K562 (cell line): ENCODE measurements around the gene BGN. TPM values are rescaled to one million over a fixed set of nuclear protein-coding genes. Genes with fewer than 3 reads are reported as not detected.

Experiments
- ATAC-seq: fragments of 200-7000 bp; cut with Tn5 transposase; 3 replicates; pipeline ENCODE4 v1.9.1; 2020; ENCODE audit warnings: moderate library complexity
- BruUV-seq: library from RNA; stranded (reverse); fragments of 400-500 nt; replicated peaks from 2 replicates; lab custom pipeline; 2021; lab: Mats Ljungman, UMichigan
- CTCF ChIA-PET: fragments of 300-600 bp; formaldehyde crosslinking; extraction: SDS; loops from one replicate; lab custom pipeline; 2021; ENCODE audit warnings: low intra/inter-chr PET ratio; lab: Yijun Ruan, JAX
- POLR2A ChIA-PET: fragments of 300-600, 350-650 bp; sonication (Branson Sonifier 250); formaldehyde crosslinking; extraction: SDS; loops from one replicate; lab custom pipeline; 2021; ENCODE audit warnings: antibody characterized with exemption, inconsistent platforms; lab: Yijun Ruan, JAX
- DNase-seq, 4 experiments: peaks; one replicate each; pipeline versions ENCODE4 v3.0.0 to v3.0.0-alpha.2; 2011 to 2018; ENCODE audit warnings: low spot score in 3 of 4, mixed read lengths in 3 of 4; ENCODE audit errors: extremely low read depth in 1 of 4
- FAIRE-seq: peaks from 2 replicates; lab custom pipeline; 2011; peaks lifted over from hg19 to GRCh38; lab: Jason Lieb, UNC
- H2AFZ ChIP-seq: 2 replicates; pipeline ENCODE4 v1.6.0; 2011; ENCODE audit warnings: low read depth, low read length, control low read depth, inconsistent platforms
- H3K27ac ChIP-seq: fragments of 200-600 bp; 3 replicates; pipeline ENCODE4 v1.8.0; 2011; ENCODE audit warnings: low read depth, mild to moderate bottlenecking, control low read depth, inconsistent platforms, low read length, moderate library complexity, mixed read lengths; ENCODE audit errors: extremely low read depth
- H3K27me3 ChIP-seq, 2 experiments: fragments of 300-600 bp in 1 of 2; 2 replicates in 1 of 2; 3 replicates in 1 of 2; pipeline versions ENCODE4 v1.6.0 to v1.8.0; 2011; ENCODE audit warnings: inconsistent platforms in 2 of 2, low read length in 2 of 2, mild to moderate bottlenecking in 1 of 2, mixed read lengths in 1 of 2, moderate library complexity in 1 of 2; ENCODE audit not compliant: control insufficient read depth in 2 of 2, insufficient read depth in 2 of 2
- H3K36me3 ChIP-seq: fragments of 300-600 bp; 3 replicates; pipeline ENCODE4 v1.8.0; 2011; ENCODE audit warnings: mild to moderate bottlenecking, low read length, inconsistent platforms; ENCODE audit not compliant: control insufficient read depth, insufficient read depth
- H3K4me1 ChIP-seq, 2 experiments: fragments of 200-600 bp in 1 of 2; replicated peaks in 1 of 2; 2 replicates in 1 of 2; 3 replicates in 1 of 2; pipeline versions ENCODE4 v1.5.1 to v1.8.0; 2011; ENCODE audit warnings: inconsistent platforms in 2 of 2, low read length in 2 of 2, mild to moderate bottlenecking in 1 of 2, mixed read lengths in 1 of 2, moderate library complexity in 1 of 2; ENCODE audit not compliant: control insufficient read depth in 2 of 2, insufficient read depth in 2 of 2
- H3K4me2 ChIP-seq: 2 replicates; pipeline ENCODE4 v1.6.1; 2011; ENCODE audit warnings: low read length, control low read depth, inconsistent platforms, mixed read lengths; ENCODE audit not compliant: insufficient read depth
- H3K4me3 ChIP-seq: fragments of 200-600 bp; sonication (generic), shearing (Covaris generic); 2 replicates; pipeline ENCODE4 v1.5.1; 2016; ENCODE audit warnings: control low read depth, inconsistent platforms
- H3K79me2 ChIP-seq: fragments of 200-600 bp; 3 replicates; pipeline ENCODE4 v1.8.0; 2011; ENCODE audit warnings: low read length, inconsistent platforms; ENCODE audit not compliant: control insufficient read depth, insufficient read depth
- H3K9ac ChIP-seq, 2 experiments: 2 replicates each; pipeline versions ENCODE4 v1.6.0 to v1.6.1; 2011; ENCODE audit warnings: low read depth in 2 of 2, low read length in 2 of 2, control low read depth in 1 of 2, inconsistent platforms in 1 of 2, mild to moderate bottlenecking in 1 of 2, mixed read lengths in 1 of 2; ENCODE audit not compliant: insufficient read depth in 1 of 2
- H3K9me1 ChIP-seq: one replicate; pipeline ENCODE4 v1.6.0; 2011; ENCODE audit warnings: inconsistent platforms, mild to moderate bottlenecking, low read length, moderate library complexity; ENCODE audit not compliant: control insufficient read depth, insufficient read depth
- H3K9me3 ChIP-seq: replicated peaks from 2 replicates; pipeline ENCODE4 v1.5.1; 2011; ENCODE audit warnings: low read depth, low read length, inconsistent platforms; ENCODE audit not compliant: control insufficient read depth, insufficient read depth
- H4K20me1 ChIP-seq: replicated peaks from 2 replicates; pipeline ENCODE4 v1.6.1; 2011; ENCODE audit warnings: low read length, inconsistent platforms, mixed read lengths; ENCODE audit not compliant: control insufficient read depth, insufficient read depth
- DMBX1 ChIP-seq: fragments of 250-450 bp; sonication (Bioruptor Pico); IDR thresholded peaks from 2 replicates; pipeline ENCODE4 v1.8.0; 2022; ENCODE audit warnings: inconsistent platforms, mild to moderate bottlenecking, moderate library complexity, borderline replicate concordance
- ETS2 ChIP-seq: IDR thresholded peaks from 2 replicates; pipeline ENCODE4 v1.6.1; 2016; ENCODE audit warnings: borderline replicate concordance, missing genetic modification characterization, mild to moderate bottlenecking, moderate library complexity, missing compliant biosample characterization; ENCODE audit not compliant: poor library complexity, severe bottlenecking
- FIP1L1 ChIP-seq: fragments of 200-400 bp; formaldehyde crosslinking; IDR thresholded peaks from 2 replicates; pipeline ENCODE4 v1.6.1; 2018; ENCODE audit warnings: mild to moderate bottlenecking, low read depth, low read length; ENCODE audit not compliant: poor library complexity, severe bottlenecking
- JUND ChIP-seq, 2 experiments: IDR thresholded peaks; 2 replicates in 1 of 2; 3 replicates in 1 of 2; pipeline ENCODE4 v1.6.1; 2011; ENCODE audit warnings: borderline replicate concordance in 2 of 2, low read depth in 2 of 2, low read length in 2 of 2, improper control_type of control experiment in 1 of 2, missing biosample characterization in 1 of 2, missing genetic modification characterization in 1 of 2, missing genetic modification reagents in 1 of 2
- KDM1A ChIP-seq, 2 experiments: fragments of 450-650 bp; IDR thresholded peaks; 2 replicates each; pipeline ENCODE4 v1.6.1; 2016; ENCODE audit warnings: mild to moderate bottlenecking in 2 of 2
- MCM5 ChIP-seq: fragments of 450-650 bp; IDR thresholded peaks from 2 replicates; pipeline ENCODE4 v1.6.1; 2016; ENCODE audit warnings: low read depth
- MXI1 ChIP-seq: IDR thresholded peaks from 2 replicates; pipeline ENCODE4 v1.6.1; 2011; ENCODE audit warnings: low read depth, mild to moderate bottlenecking, improper control_type of control experiment, low read length
- MYNN ChIP-seq, 2 experiments: sonication (generic); formaldehyde crosslinking in 1 of 2; IDR thresholded peaks; 2 replicates each; pipeline versions ENCODE4 v1.5.0 to v1.6.1; 2016 to 2020; ENCODE audit warnings: antibody characterized with exemption in 1 of 2, missing genetic modification reagents in 1 of 2
- NR4A1 ChIP-seq, 2 experiments: fragments of 250-450 bp in 1 of 2; fragments of 450-650 bp in 1 of 2; sonication (Bioruptor Pico) in 1 of 2; IDR thresholded peaks; 2 replicates each; pipeline versions ENCODE4 v1.4.0 to v1.6.1; 2016 to 2020; ENCODE audit warnings: mild to moderate bottlenecking in 2 of 2, missing compliant biosample characterization in 1 of 2, missing genetic modification characterization in 1 of 2, moderate library complexity in 1 of 2
- RB1 ChIP-seq: fragments of 450-650 bp; IDR thresholded peaks from 2 replicates; pipeline ENCODE4 v1.6.1; 2017; ENCODE audit warnings: low read depth, mild to moderate bottlenecking
- SMARCA4 ChIP-seq: fragments of 450-650 bp; IDR thresholded peaks from 2 replicates; pipeline ENCODE4 v1.6.1; 2016
- SMARCE1 ChIP-seq: fragments of 450-650 bp; IDR thresholded peaks from 2 replicates; pipeline ENCODE4 v1.7.1; 2016; ENCODE audit warnings: mild to moderate bottlenecking
- WGBS: fragments of 100-300 bp; shearing (Covaris generic); methylation state at CpG from one replicate; pipeline ENCODE4 v1.1.6; 2016; ENCODE audit warnings: low coverage, mixed read lengths; ENCODE audit not compliant: insufficient coverage; ENCODE audit errors: missing lambda C conversion rate; 5-methylcytosine and 5-hydroxymethylcytosine counted together
- in situ Hi-C: fragments of 300-500 bp; cut with MboI; formaldehyde crosslinking; loops from 4 replicates; pipeline ENCODE4 v1.15.0; 2018; ENCODE audit warnings: inconsistent platforms, mixed read lengths
- intact Hi-C: fragments of 100-400 bp; cut with micrococcal nuclease; formaldehyde crosslinking; loops from 2 replicates; pipeline ENCODE4 v1.14.2; 2022
- polyA plus RNA-seq, 8 experiments: library from polyadenylated mRNA; depleted of rRNA in 4 of 8; stranded (reverse) in 5 of 8; unstranded in 3 of 8; fragments of >200 nt; fragmentation: Nextera tagmentation in 2 of 8; fragmentation: Illumina TruSeq in 1 of 8; extraction: Ambion mirVana in 2 of 8; extraction: Trizol in 1 of 8; gene quantifications; 2 replicates each; pipeline versions ENCODE4 v1.2.1 to v1.2.3, GENCODE V29; 2011 to 2014; ENCODE audit warnings: inconsistent platforms in 1 of 8, missing spikeins in 1 of 8
- total RNA-seq, 7 experiments: library from RNA; depleted of rRNA in 6 of 7; stranded (reverse); fragments of >200 nt in 6 of 7; fragmentation: Illumina TruSeq in 2 of 7; extraction: Trizol in 2 of 7; gene quantifications; 2 replicates each; pipeline versions ENCODE4 v1.2.1 to v1.2.3, GENCODE V29; 2011 to 2021; ENCODE audit warnings: low replicate concordance in 1 of 7
- TF ChIP-seq, protein P1 (sequence below): fragments of 450-650 bp; IDR thresholded peaks from 2 replicates; pipeline ENCODE4 v1.6.1; 2016; ENCODE audit warnings: low read depth, mild to moderate bottlenecking, moderate library complexity
- TF ChIP-seq, protein P2 (sequence below): fragments of 450-650 bp; IDR thresholded peaks from 2 replicates; pipeline ENCODE4 v1.6.1; 2016; ENCODE audit warnings: borderline replicate concordance
- TF ChIP-seq, protein P3 (sequence below): fragments of 200-800 bp; sonication (Bioruptor generic); IDR thresholded peaks from 2 replicates; pipeline ENCODE4 v1.6.1; 2016; ENCODE audit warnings: missing genetic modification characterization, missing compliant biosample characterization

Gene BGN
- total and polyA plus RNA-seq, 9 of the 15 experiments (the other 6 are each of a cell fraction or from before 2014, with no cell fraction given), result 0.11 TPM; not detected in 8

DNA sequence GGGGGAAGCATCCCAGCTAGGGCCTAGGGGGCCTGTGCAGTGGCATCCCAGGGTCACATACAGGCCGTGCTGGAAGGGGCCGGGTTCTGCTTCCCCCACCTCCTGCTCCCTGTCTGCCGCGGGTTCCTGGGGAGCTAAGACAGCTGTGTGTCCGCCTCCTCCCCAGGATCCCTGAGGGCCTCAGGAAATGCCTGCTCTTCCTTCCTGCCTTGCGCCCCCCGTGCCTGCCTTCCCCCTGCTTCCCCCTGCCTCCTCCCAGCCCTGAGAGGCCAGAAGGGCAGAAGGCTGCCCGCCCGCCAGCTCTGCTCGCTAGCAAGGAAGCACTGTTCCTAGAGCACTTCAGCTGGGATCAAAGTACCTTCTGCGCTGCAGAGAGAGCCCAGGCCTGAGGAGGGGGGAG is 2.9 kb upstream of the BGN start:
- 17% methylated on average over 6 of the region's 11 CpGs for WGBS
- H3K27me3 ChIP-seq, result peaks cover 2 to 35% of the 10 kb centered on the region in 2 experiments; a peak in 4 of 5 replicates
- no peaks in the 10 kb centered on the region for H3K9me3 ChIP-seq
- ATAC-seq, result no peak
- H2AFZ ChIP-seq, result no peak overlapping the region
- H3K4me3 ChIP-seq, result no peak overlapping the region
- ChIA-PET POLR2A (no interaction called here), CTCF (no interaction called here)
- no peak overlapping the region for H3K9ac ChIP-seq
- H3K4me1 ChIP-seq, result peaks cover 0 to 43% of the 10 kb centered on the region in 2 experiments; a peak in 2 of 5 replicates
- no peak for DNase-seq
- FAIRE-seq, result no peak
- in situ Hi-C loops, result no loop called here
- intact Hi-C loops, result no loop called here
- no peaks in the 10 kb centered on the region for H3K36me3 ChIP-seq
- no peaks in the 10 kb centered on the region for H4K20me1 ChIP-seq
- H3K4me2 ChIP-seq, result no peak overlapping the region
- H3K79me2 ChIP-seq, result no peaks in the 10 kb centered on the region
- H3K27ac ChIP-seq, result no peak overlapping the region
- BruUV-seq, result no TSS peak
- no peaks in the 10 kb centered on the region for H3K9me1 ChIP-seq
- TF ChIP-seq, protein P1, sequence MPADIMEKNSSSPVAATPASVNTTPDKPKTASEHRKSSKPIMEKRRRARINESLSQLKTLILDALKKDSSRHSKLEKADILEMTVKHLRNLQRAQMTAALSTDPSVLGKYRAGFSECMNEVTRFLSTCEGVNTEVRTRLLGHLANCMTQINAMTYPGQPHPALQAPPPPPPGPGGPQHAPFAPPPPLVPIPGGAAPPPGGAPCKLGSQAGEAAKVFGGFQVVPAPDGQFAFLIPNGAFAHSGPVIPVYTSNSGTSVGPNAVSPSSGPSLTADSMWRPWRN, result no peak
- TF ChIP-seq ETS2 (no peak), SMARCA4 (no peak), DMBX1 (CRISPR knock-in tag) (no peak), MCM5 (no peak), FIP1L1 (no peak), KDM1A (IDR thresholded peaks at IDR 0.05) (no peak), JUND (IDR thresholded peaks at IDR 0.05; ENCODE audit: borderline replicate concordance, low read depth, low read length) (no peak), JUND (tag; IDR thresholded peaks at IDR 0.05; ENCODE audit: borderline replicate concordance, low read depth, low read length) (no peak), MYNN (IDR thresholded peaks at IDR 0.05) (no peak), MYNN (CRISPR knock-in tag; IDR thresholded peaks at IDR 0.05) (no peak), RB1 (no peak), SMARCE1 (no peak), MXI1 (no peak), NR4A1 (CRISPR knock-in tag; IDR thresholded peaks at IDR 0.05) (no peak), NR4A1 (tag; IDR thresholded peaks at IDR 0.05) (no peak)
- TF ChIP-seq, protein P2, sequence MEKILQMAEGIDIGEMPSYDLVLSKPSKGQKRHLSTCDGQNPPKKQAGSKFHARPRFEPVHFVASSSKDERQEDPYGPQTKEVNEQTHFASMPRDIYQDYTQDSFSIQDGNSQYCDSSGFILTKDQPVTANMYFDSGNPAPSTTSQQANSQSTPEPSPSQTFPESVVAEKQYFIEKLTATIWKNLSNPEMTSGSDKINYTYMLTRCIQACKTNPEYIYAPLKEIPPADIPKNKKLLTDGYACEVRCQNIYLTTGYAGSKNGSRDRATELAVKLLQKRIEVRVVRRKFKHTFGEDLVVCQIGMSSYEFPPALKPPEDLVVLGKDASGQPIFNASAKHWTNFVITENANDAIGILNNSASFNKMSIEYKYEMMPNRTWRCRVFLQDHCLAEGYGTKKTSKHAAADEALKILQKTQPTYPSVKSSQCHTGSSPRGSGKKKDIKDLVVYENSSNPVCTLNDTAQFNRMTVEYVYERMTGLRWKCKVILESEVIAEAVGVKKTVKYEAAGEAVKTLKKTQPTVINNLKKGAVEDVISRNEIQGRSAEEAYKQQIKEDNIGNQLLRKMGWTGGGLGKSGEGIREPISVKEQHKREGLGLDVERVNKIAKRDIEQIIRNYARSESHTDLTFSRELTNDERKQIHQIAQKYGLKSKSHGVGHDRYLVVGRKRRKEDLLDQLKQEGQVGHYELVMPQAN, result no peak
- TF ChIP-seq, protein P3, sequence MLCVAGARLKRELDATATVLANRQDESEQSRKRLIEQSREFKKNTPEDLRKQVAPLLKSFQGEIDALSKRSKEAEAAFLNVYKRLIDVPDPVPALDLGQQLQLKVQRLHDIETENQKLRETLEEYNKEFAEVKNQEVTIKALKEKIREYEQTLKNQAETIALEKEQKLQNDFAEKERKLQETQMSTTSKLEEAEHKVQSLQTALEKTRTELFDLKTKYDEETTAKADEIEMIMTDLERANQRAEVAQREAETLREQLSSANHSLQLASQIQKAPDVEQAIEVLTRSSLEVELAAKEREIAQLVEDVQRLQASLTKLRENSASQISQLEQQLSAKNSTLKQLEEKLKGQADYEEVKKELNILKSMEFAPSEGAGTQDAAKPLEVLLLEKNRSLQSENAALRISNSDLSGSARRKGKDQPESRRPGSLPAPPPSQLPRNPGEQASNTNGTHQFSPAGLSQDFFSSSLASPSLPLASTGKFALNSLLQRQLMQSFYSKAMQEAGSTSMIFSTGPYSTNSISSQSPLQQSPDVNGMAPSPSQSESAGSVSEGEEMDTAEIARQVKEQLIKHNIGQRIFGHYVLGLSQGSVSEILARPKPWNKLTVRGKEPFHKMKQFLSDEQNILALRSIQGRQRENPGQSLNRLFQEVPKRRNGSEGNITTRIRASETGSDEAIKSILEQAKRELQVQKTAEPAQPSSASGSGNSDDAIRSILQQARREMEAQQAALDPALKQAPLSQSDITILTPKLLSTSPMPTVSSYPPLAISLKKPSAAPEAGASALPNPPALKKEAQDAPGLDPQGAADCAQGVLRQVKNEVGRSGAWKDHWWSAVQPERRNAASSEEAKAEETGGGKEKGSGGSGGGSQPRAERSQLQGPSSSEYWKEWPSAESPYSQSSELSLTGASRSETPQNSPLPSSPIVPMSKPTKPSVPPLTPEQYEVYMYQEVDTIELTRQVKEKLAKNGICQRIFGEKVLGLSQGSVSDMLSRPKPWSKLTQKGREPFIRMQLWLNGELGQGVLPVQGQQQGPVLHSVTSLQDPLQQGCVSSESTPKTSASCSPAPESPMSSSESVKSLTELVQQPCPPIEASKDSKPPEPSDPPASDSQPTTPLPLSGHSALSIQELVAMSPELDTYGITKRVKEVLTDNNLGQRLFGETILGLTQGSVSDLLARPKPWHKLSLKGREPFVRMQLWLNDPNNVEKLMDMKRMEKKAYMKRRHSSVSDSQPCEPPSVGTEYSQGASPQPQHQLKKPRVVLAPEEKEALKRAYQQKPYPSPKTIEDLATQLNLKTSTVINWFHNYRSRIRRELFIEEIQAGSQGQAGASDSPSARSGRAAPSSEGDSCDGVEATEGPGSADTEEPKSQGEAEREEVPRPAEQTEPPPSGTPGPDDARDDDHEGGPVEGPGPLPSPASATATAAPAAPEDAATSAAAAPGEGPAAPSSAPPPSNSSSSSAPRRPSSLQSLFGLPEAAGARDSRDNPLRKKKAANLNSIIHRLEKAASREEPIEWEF (CRISPR knock-in tag), result no peak
